MCF 10A (cell line): ENCODE results near the gene UTP20. TPM values are rescaled to one million over a fixed set of nuclear protein-coding genes. Genes with fewer than 3 reads are reported as not detected.

Experiments
- Bru-seq: library from RNA; stranded (reverse); fragments of 400-500 nt; gene quantifications from one replicate; lab custom pipeline; 2021; lab: Mats Ljungman, UMichigan
- BruChase-seq, 2 experiments: library from RNA; stranded (reverse); fragments of 400-500 nt; gene quantifications; one replicate each; lab custom pipeline; 2021; lab: Mats Ljungman, UMichigan
- BruUV-seq: library from RNA; stranded (reverse); fragments of 400-500 nt; replicated peaks from 2 replicates; lab custom pipeline; 2021; lab: Mats Ljungman, UMichigan
- CTCF ChIA-PET: fragments of 300-600 bp; sonication (Branson Sonifier 250); formaldehyde crosslinking; extraction: SDS; loops from one replicate; lab custom pipeline; 2021; ENCODE audit warnings: antibody characterized with exemption, inconsistent platforms; lab: Yijun Ruan, JAX
- POLR2A ChIA-PET: fragments of 300-600, 350-650 bp; sonication (Branson Sonifier 250); formaldehyde crosslinking; extraction: SDS; loops from one replicate; lab custom pipeline; 2020; ENCODE audit warnings: antibody characterized with exemption, inconsistent platforms; lab: Yijun Ruan, JAX
- DNase-seq: peaks from one replicate; pipeline ENCODE4 v3.0.0-alpha.2; 2018; ENCODE audit not compliant: unreplicated experiment
- H3K27ac Mint-ChIP-seq: one replicate; pipeline ENCODE4 v1.8.0; 2022; ENCODE audit warnings: mild to moderate bottlenecking, low read depth, mixed read lengths; ENCODE audit not compliant: unreplicated experiment
- H3K27me3 Mint-ChIP-seq: one replicate; pipeline ENCODE4 v1.8.0; 2022; ENCODE audit warnings: mixed read lengths; ENCODE audit not compliant: insufficient read depth, unreplicated experiment
- H3K36me3 Mint-ChIP-seq: one replicate; pipeline ENCODE4 v1.8.0; 2022; ENCODE audit warnings: mild to moderate bottlenecking, moderate library complexity, mixed read lengths; ENCODE audit not compliant: insufficient read depth, unreplicated experiment
- H3K4me1 Mint-ChIP-seq: one replicate; pipeline ENCODE4 v1.8.0; 2022; ENCODE audit warnings: mixed read lengths; ENCODE audit not compliant: insufficient read depth, unreplicated experiment
- H3K4me3 Mint-ChIP-seq: one replicate; pipeline ENCODE4 v1.8.0; 2022; ENCODE audit warnings: mild to moderate bottlenecking, moderate library complexity, mixed read lengths; ENCODE audit not compliant: unreplicated experiment
- H3K9me3 Mint-ChIP-seq: one replicate; pipeline ENCODE4 v1.8.0; 2022; ENCODE audit warnings: mixed read lengths; ENCODE audit not compliant: unreplicated experiment
- intact Hi-C: fragments of 100-400 bp; cut with micrococcal nuclease; formaldehyde crosslinking; loops from 2 replicates; pipeline ENCODE4 v1.14.1; 2022
- long read RNA-seq: library from polyadenylated mRNA; stranded (forward); transcript quantifications from one replicate; pipeline ENCODE4 v2.0.0, GENCODE V29; 2022
- total RNA-seq: library from RNA; stranded (reverse); gene quantifications from 2 replicates; pipeline ENCODE4 v1.2.3, GENCODE V29; 2022
- TF ChIP-seq, protein P1 (sequence below): fragments of 200-600 bp; IDR thresholded peaks from one replicate; pipeline ENCODE4 v1.8.0; 2022; ENCODE audit warnings: antibody characterized with exemption, mild to moderate bottlenecking; ENCODE audit not compliant: unreplicated experiment

UTP20 gene
- total RNA-seq (10.0 and 15.0 TPM in 2 replicates), Bru-seq, nascent RNA (percentile 64 among the genes with signal in this experiment), BruChase-seq, experiment 1, labeled RNA remaining after a 6-hour chase (percentile 68 among the genes with signal in this experiment), BruChase-seq, experiment 2, labeled RNA remaining after a 2-hour chase (percentile 61 among the genes with signal in this experiment)
- long read RNA-seq, full-length matches to known transcripts: 5 of 9 reads
- long read RNA-seq, partial matches to known transcripts: 4 of 9 reads
- long read RNA-seq, other reads (novel, unspliced or antisense): 0 of 9 reads

DNA sequence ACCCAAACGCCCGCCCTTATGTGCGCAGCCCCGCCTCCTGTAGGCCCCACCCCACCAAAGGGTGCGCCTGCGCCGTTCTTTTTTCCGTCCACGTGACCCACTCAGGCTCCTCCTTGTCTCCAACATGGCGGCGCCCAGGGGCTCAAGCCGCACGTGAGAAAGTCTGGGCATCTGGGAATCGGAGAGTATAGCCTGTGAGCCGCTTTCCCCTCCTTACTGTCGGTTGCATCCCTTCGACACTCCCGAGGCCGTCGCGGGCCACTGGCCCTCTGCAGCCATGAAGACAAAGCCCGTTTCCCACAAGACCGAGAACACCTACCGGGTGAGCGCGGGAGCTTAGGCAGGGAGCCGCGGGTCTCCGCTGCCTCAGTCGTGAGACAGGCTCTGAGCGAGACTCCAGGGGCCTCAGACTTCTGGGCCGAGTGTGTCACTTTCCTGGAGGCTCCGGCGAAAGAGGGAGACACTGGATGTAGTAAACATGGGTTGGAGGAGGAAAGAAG is at the start of gene UTP20:
Gene UTP20 (plus strand): TSS at position 100 of the 500 bp plus-strand sequence. CDS start 178 bp downstream, at position 278.
- POLR2A ChIA-PET: no interaction called here
- H3K4me1 Mint-ChIP-seq: peaks cover 12% of the 10 kb centered on the region

DNA sequence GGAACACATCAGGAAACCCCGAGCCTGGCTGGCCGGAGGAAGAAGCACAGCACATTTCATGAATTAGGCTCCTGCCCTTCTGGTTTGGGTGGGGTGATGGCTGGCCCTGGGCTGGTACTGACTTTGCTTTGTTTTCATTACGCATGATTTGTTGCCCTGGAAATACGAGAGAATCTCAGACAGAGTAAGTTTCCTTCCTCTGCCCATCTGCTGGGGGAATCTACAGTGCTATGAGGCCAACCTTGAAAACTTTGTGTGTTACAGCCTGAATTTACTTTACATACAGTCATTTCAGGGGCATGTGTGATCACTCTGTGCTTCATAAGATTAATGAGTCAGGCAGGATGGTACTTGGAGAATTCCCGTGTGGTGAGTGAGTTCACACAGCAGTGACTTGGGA is 49.4 kb upstream of the UTP20 start:
- Mint-ChIP-seq H3K36me3 (no peaks in the 10 kb centered on the region), H3K27ac (no peak overlapping the region), H3K9me3 (no peaks in the 10 kb centered on the region), H3K4me3 (no peak overlapping the region), H3K4me1 (no peaks in the 10 kb centered on the region), H3K27me3 (no peaks in the 10 kb centered on the region)
- DNase-seq: peak; percentile 9
- ChIA-PET CTCF (no interaction called here), POLR2A (no interaction called here)
- TF ChIP-seq, protein P1, sequence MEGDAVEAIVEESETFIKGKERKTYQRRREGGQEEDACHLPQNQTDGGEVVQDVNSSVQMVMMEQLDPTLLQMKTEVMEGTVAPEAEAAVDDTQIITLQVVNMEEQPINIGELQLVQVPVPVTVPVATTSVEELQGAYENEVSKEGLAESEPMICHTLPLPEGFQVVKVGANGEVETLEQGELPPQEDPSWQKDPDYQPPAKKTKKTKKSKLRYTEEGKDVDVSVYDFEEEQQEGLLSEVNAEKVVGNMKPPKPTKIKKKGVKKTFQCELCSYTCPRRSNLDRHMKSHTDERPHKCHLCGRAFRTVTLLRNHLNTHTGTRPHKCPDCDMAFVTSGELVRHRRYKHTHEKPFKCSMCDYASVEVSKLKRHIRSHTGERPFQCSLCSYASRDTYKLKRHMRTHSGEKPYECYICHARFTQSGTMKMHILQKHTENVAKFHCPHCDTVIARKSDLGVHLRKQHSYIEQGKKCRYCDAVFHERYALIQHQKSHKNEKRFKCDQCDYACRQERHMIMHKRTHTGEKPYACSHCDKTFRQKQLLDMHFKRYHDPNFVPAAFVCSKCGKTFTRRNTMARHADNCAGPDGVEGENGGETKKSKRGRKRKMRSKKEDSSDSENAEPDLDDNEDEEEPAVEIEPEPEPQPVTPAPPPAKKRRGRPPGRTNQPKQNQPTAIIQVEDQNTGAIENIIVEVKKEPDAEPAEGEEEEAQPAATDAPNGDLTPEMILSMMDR: no peak
- intact Hi-C loops: no loop called here
- no TSS peak for BruUV-seq

More for the DNA sequence above, at the start of gene UTP20:
- H3K36me3 Mint-ChIP-seq: peaks cover 7% of the 10 kb centered on the region
- CTCF ChIA-PET: interaction anchor here (0.8 to 2.8 kb wide), 2 partner anchors 162 to 453 kb away, joined by 3 to 14 read pairs; no protein-coding TSS in a partner anchor
- H3K27ac Mint-ChIP-seq: peak within 1 kb of the TSS; percentile 86
- intact Hi-C loops: loop anchor here (5.0 kb wide), 2 partner anchors 353 to 453 kb away; no protein-coding TSS in a partner anchor
- peak within 1 kb of the TSS; percentile 84 for H3K4me3 Mint-ChIP-seq
- no peaks in the 10 kb centered on the region for H3K27me3 Mint-ChIP-seq
- peak; percentile 91 for DNase-seq
- BruUV-seq: no TSS peak
- TF ChIP-seq, protein P1: no peak
- no peaks in the 10 kb centered on the region for H3K9me3 Mint-ChIP-seq

DNA sequence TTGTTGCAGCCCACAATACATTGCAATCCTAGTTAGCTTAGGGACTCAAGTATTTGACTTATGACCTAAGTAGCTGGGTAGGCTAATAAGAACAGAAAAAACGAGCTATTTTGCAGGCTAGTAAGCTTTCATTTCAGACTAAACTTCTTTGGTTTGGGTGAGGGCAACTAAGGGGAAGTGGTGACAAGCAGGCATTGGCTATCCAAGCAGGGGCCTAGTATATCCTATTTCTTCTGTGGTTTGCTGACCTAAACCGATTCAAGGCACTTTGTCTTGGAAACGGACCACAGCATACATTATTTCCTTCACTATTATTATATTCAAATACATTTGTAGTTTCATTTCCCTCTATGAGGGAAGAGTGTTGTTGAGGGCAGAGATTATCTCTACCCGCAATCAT is 48.3 kb upstream of the UTP20 start:
- H3K4me1 Mint-ChIP-seq: no peaks in the 10 kb centered on the region
- ChIA-PET CTCF (no interaction called here), POLR2A (no interaction called here)
- H3K27me3 Mint-ChIP-seq: no peaks in the 10 kb centered on the region
- no peak overlapping the region for H3K4me3 Mint-ChIP-seq
- TF ChIP-seq, protein P1: no peak
- BruUV-seq: no TSS peak
- DNase-seq: no peak
- no peak overlapping the region for H3K27ac Mint-ChIP-seq
- intact Hi-C loops: no loop called here
- H3K36me3 Mint-ChIP-seq: no peaks in the 10 kb centered on the region
- no peaks in the 10 kb centered on the region for H3K9me3 Mint-ChIP-seq

DNA sequence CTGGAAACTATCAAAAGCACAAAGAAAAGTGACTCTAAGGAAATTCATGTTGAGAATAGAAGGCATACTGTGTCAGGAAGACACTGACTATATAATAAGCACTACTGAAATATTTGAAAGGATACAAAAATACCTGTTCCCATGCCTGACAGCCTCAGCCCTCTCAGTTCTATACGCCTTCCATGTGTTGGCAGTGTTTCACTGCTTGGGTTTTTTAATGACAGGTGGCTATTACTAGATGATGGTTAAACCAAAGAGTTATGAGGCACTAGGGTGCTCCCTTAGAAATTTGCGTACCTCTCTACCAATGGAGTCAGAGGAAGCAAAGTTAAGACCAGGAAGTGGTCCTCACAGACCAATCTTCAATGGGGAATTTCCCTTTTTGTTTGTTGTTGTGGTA is 44.2 kb upstream of the UTP20 start:
- no TSS peak for BruUV-seq
- ChIA-PET POLR2A (no interaction called here), CTCF (no interaction called here)
- Mint-ChIP-seq H3K27me3 (no peaks in the 10 kb centered on the region), H3K4me1 (no peaks in the 10 kb centered on the region), H3K9me3 (no peaks in the 10 kb centered on the region), H3K4me3 (no peak overlapping the region), H3K27ac (no peak overlapping the region), H3K36me3 (no peaks in the 10 kb centered on the region)
- no peak for DNase-seq
- TF ChIP-seq, protein P1: no peak
- intact Hi-C loops: no loop called here
